H9 (cell line): ENCODE results near the gene CCDC13. TPM values are rescaled to one million over a fixed set of nuclear protein-coding genes. Genes with fewer than 3 reads are reported as not detected.

Source experiments
- DNase-seq: peaks from one replicate; pipeline ENCODE4 v3.0.0-alpha.2; 2017
- H2AFZ ChIP-seq: one replicate; pipeline ENCODE4 v1.6.1; 2013; ENCODE audit warnings: mild to moderate bottlenecking, low read length, control low read depth, moderate library complexity
- H2AK5ac ChIP-seq: 2 replicates; pipeline ENCODE4 v1.6.1; 2013; ENCODE audit warnings: low read length, control low read depth, mixed read lengths; ENCODE audit not compliant: insufficient read length
- H2BK120ac ChIP-seq: one replicate; pipeline ENCODE4 v1.6.1; 2013; ENCODE audit warnings: low read depth, mild to moderate bottlenecking, low read length, control low read depth, inconsistent platforms; ENCODE audit not compliant: poor library complexity, severe bottlenecking
- H2BK12ac ChIP-seq: 2 replicates; pipeline ENCODE4 v1.6.1; 2013; ENCODE audit warnings: low read length, control low read depth, mixed read lengths, low read depth; ENCODE audit not compliant: insufficient read length
- H2BK15ac ChIP-seq: 2 replicates; pipeline ENCODE4 v1.6.1; 2013; ENCODE audit warnings: low read depth, low read length, control low read depth
- H2BK20ac ChIP-seq: one replicate; pipeline ENCODE4 v1.6.1; 2013; ENCODE audit warnings: low read depth, mild to moderate bottlenecking, low read length, control low read depth, inconsistent platforms; ENCODE audit not compliant: poor library complexity, severe bottlenecking
- H2BK5ac ChIP-seq: 2 replicates; pipeline ENCODE4 v1.6.1; 2013; ENCODE audit warnings: low read length, control low read depth, mixed read lengths; ENCODE audit not compliant: insufficient read length
- H3K14ac ChIP-seq: 2 replicates; pipeline ENCODE4 v1.6.1; 2013; ENCODE audit warnings: low read length, control low read depth; ENCODE audit not compliant: insufficient read depth
- H3K18ac ChIP-seq: 2 replicates; pipeline ENCODE4 v1.6.1; 2013; ENCODE audit warnings: low read depth, mild to moderate bottlenecking, mixed read lengths, low read length, control low read depth; ENCODE audit not compliant: insufficient read length
- H3K23ac ChIP-seq: 2 replicates; pipeline ENCODE4 v1.6.1; 2013; ENCODE audit warnings: low read length, control low read depth, mixed read lengths, low read depth; ENCODE audit not compliant: insufficient read length
- H3K23me2 ChIP-seq: 2 replicates; pipeline ENCODE4 v1.6.1; 2013; ENCODE audit warnings: low read depth, mild to moderate bottlenecking, mixed read lengths, low read length, control low read depth; ENCODE audit not compliant: insufficient read length, poor library complexity, severe bottlenecking
- H3K27ac ChIP-seq: 2 replicates; pipeline ENCODE4 v1.5.1; 2013; ENCODE audit warnings: low read length, control low read depth, mixed read lengths, low read depth; ENCODE audit not compliant: insufficient read length
- H3K27me3 ChIP-seq: 2 replicates; pipeline ENCODE4 v1.6.1; 2013; ENCODE audit warnings: low read length, control low read depth, inconsistent platforms; ENCODE audit not compliant: insufficient read depth
- H3K4ac ChIP-seq: 2 replicates; pipeline ENCODE4 v1.6.1; 2013; ENCODE audit warnings: low read depth, mild to moderate bottlenecking, control low read depth, inconsistent platforms, low read length, moderate library complexity
- H3K4me1 ChIP-seq: 2 replicates; pipeline ENCODE4 v1.6.1; 2013; ENCODE audit warnings: low read length, control low read depth, inconsistent platforms; ENCODE audit not compliant: insufficient read depth
- H3K4me2 ChIP-seq: 2 replicates; pipeline ENCODE4 v1.6.1; 2013; ENCODE audit warnings: low read length, control low read depth, mixed read lengths; ENCODE audit not compliant: insufficient read length, insufficient read depth
- H3K56ac ChIP-seq: 2 replicates; pipeline ENCODE4 v1.6.1; 2013; ENCODE audit warnings: low read depth, mild to moderate bottlenecking, mixed read lengths, low read length, control low read depth; ENCODE audit not compliant: insufficient read length
- H3K79me1 ChIP-seq: 2 replicates; pipeline ENCODE4 v1.6.1; 2013; ENCODE audit warnings: low read depth, mild to moderate bottlenecking, moderate library complexity, low read length, control low read depth, inconsistent platforms; ENCODE audit not compliant: insufficient read depth, poor library complexity, severe bottlenecking
- H3K79me2 ChIP-seq: 2 replicates; pipeline ENCODE4 v1.6.1; 2013; ENCODE audit warnings: low read length, control low read depth, inconsistent platforms; ENCODE audit not compliant: insufficient read depth
- H3K9ac ChIP-seq: 2 replicates; pipeline ENCODE4 v1.6.1; 2013; ENCODE audit warnings: low read length, control low read depth, mixed read lengths; ENCODE audit not compliant: insufficient read length; ENCODE audit errors: extremely low read depth
- H3K9me3 ChIP-seq: one replicate; pipeline ENCODE4 v1.6.1; 2013; ENCODE audit warnings: low read depth, low read length, inconsistent platforms; ENCODE audit not compliant: control insufficient read depth
- H3T11ph ChIP-seq: one replicate; pipeline ENCODE4 v1.6.1; 2013; ENCODE audit warnings: mild to moderate bottlenecking, low read length, control low read depth, inconsistent platforms
- H4K20me1 ChIP-seq: one replicate; pipeline ENCODE4 v1.6.1; 2013; ENCODE audit not compliant: control insufficient read depth, insufficient read length, insufficient read depth
- H4K5ac ChIP-seq: 2 replicates; pipeline ENCODE4 v1.6.1; 2013; ENCODE audit warnings: low read depth, mild to moderate bottlenecking, mixed read lengths, low read length, control low read depth; ENCODE audit not compliant: insufficient read length
- H4K8ac ChIP-seq: replicated peaks from 2 replicates; pipeline ENCODE4 v1.6.1; 2013; ENCODE audit warnings: low read length, control low read depth, mixed read lengths, low read depth; ENCODE audit not compliant: insufficient read length
- H4K91ac ChIP-seq: 2 replicates; pipeline ENCODE4 v1.6.1; 2013; ENCODE audit warnings: low read depth, mild to moderate bottlenecking, moderate library complexity, mixed read lengths, low read length, control low read depth; ENCODE audit not compliant: insufficient read length
- H3K27ac Mint-ChIP-seq, 3 experiments: 2 replicates in 2 of 3; 3 replicates in 1 of 3; pipeline ENCODE4 v1.8.0; 2020 to 2021; ENCODE audit warnings: mixed read lengths in 3 of 3, mild to moderate bottlenecking in 1 of 3, moderate library complexity in 1 of 3
- H3K27me3 Mint-ChIP-seq: 2 replicates; pipeline ENCODE4 v1.8.0; 2021; ENCODE audit warnings: low read depth, mild to moderate bottlenecking, moderate library complexity, mixed read lengths
- H3K36me3 Mint-ChIP-seq, 3 experiments: 2 replicates in 2 of 3; 3 replicates in 1 of 3; pipeline ENCODE4 v1.8.0; 2020 to 2021; ENCODE audit warnings: low read depth in 3 of 3, mixed read lengths in 3 of 3; ENCODE audit not compliant: insufficient read depth in 1 of 3
- H3K4me1 Mint-ChIP-seq, 2 experiments: 2 replicates each; pipeline ENCODE4 v1.8.0; 2020; ENCODE audit warnings: mixed read lengths in 2 of 2
- H3K4me3 Mint-ChIP-seq, 2 experiments: 2 replicates in 1 of 2; 3 replicates in 1 of 2; pipeline ENCODE4 v1.8.0; 2020 to 2021; ENCODE audit warnings: mild to moderate bottlenecking in 2 of 2, mixed read lengths in 2 of 2, moderate library complexity in 1 of 2
- H3K9me3 Mint-ChIP-seq, 2 experiments: 2 replicates in 1 of 2; 3 replicates in 1 of 2; pipeline ENCODE4 v1.8.0; 2020; ENCODE audit warnings: mild to moderate bottlenecking in 2 of 2, mixed read lengths in 2 of 2, moderate library complexity in 1 of 2
- WGBS: extraction: QIAGEN DNeasy Blood & Tissue Kit; methylation state at CpG from one replicate; pipeline ENCODE4 v1.1.7; 2013; ENCODE audit warnings: missing lambda C conversion rate, low lambda C conversion rate, mixed read lengths; ENCODE audit not compliant: insufficient read length; ENCODE audit errors: extremely low coverage; 5-methylcytosine and 5-hydroxymethylcytosine counted together
- total RNA-seq: library from RNA; stranded (reverse); gene quantifications from 2 replicates; pipeline ENCODE4 v1.2.1, GENCODE V29; 2021
- TF ChIP-seq, protein P1 (sequence below): fragments of 200-600 bp; sonication (generic); conservative IDR thresholded peaks from 3 replicates; pipeline ENCODE4 v1.8.0; 2021; ENCODE audit warnings: antibody characterized with exemption, mild to moderate bottlenecking

The CCDC13 gene
- total RNA-seq, 1 experiment from 2014 or later = not detected

DNA sequence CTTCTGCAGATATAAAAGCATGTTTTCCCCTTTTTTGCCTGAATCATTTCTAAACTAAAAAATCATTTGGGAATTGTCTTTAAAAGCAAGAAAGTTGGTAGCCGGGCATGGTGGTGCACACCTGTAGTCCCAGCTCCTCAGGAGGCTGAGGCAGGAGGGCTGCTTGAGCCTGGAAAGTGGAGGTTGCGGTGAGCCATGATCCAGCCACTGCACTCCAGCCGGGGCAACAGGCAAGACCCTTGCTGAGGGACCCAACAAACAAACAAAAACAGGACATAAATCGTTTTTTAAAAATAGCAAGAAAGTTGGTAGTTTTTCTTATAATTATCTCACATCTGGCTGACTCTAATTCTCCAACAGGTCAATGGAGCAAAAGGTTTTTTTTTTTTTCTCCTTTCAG lies 28.7 kb upstream of the CCDC13 start:
- H3K9me3 ChIP-seq = no peaks in the 10 kb centered on the region
- no peak overlapping the region for H2BK12ac ChIP-seq
- H4K20me1 ChIP-seq = no peaks in the 10 kb centered on the region
- H2BK5ac ChIP-seq = no peak overlapping the region
- Mint-ChIP-seq H3K36me3 (peaks cover 4 to 8% (median 5%) of the 10 kb centered on the region in 3 experiments; a peak in 6 of 7 replicates), H3K4me1 (peaks cover 39 to 42% of the 10 kb centered on the region in 2 experiments), H3K4me3 (peak overlapping the region; percentile 17 to 29; a peak in 1 of 5 replicates), H3K9me3 (no peaks in the 10 kb centered on the region), H3K27me3 (peaks cover 19% of the 10 kb centered on the region), H3K27ac (no peak overlapping the region)
- H3K79me1 ChIP-seq = peaks cover 2% of the 10 kb centered on the region
- H3K56ac ChIP-seq = no peak overlapping the region
- no peak overlapping the region for H3K14ac ChIP-seq
- H3K27ac ChIP-seq = no peak overlapping the region
- peaks cover 10% of the 10 kb centered on the region for H3K23me2 ChIP-seq
- no peak overlapping the region for H4K91ac ChIP-seq
- H2BK120ac ChIP-seq = no peak overlapping the region
- H3K79me2 ChIP-seq = peaks cover 14% of the 10 kb centered on the region; the same call in 1 of the 2 replicates
- H3K4me2 ChIP-seq = no peak overlapping the region
- peaks cover 2% of the 10 kb centered on the region for H3K4me1 ChIP-seq
- WGBS = no CpG with 5 or more reads among the region's 4 CpGs
- no peak overlapping the region for H2AK5ac ChIP-seq
- H2AFZ ChIP-seq = no peak overlapping the region
- TF ChIP-seq, protein P1, sequence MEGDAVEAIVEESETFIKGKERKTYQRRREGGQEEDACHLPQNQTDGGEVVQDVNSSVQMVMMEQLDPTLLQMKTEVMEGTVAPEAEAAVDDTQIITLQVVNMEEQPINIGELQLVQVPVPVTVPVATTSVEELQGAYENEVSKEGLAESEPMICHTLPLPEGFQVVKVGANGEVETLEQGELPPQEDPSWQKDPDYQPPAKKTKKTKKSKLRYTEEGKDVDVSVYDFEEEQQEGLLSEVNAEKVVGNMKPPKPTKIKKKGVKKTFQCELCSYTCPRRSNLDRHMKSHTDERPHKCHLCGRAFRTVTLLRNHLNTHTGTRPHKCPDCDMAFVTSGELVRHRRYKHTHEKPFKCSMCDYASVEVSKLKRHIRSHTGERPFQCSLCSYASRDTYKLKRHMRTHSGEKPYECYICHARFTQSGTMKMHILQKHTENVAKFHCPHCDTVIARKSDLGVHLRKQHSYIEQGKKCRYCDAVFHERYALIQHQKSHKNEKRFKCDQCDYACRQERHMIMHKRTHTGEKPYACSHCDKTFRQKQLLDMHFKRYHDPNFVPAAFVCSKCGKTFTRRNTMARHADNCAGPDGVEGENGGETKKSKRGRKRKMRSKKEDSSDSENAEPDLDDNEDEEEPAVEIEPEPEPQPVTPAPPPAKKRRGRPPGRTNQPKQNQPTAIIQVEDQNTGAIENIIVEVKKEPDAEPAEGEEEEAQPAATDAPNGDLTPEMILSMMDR = no peak
- H3K9ac ChIP-seq = no peak overlapping the region
- H3K18ac ChIP-seq = no peak overlapping the region
- H2BK15ac ChIP-seq = no peak overlapping the region
- no peak overlapping the region for H4K5ac ChIP-seq
- H3T11ph ChIP-seq = no peak overlapping the region
- DNase-seq = no peak
- H4K8ac ChIP-seq = no peak overlapping the region
- H3K23ac ChIP-seq = no peak overlapping the region
- H3K27me3 ChIP-seq = peaks cover 4% of the 10 kb centered on the region; the same call in 1 of the 2 replicates
- no peak overlapping the region for H3K4ac ChIP-seq
- H2BK20ac ChIP-seq = no peak overlapping the region
